Skeletal muscle tissue (tissue), 2 donors: ENCODE results near the gene MTMR12. TPM values are rescaled to one million over a fixed set of nuclear protein-coding genes. Genes with fewer than 3 reads are reported as not detected.

ENCODE experiments used
- small RNA-seq: library from RNA; depleted of rRNA; stranded (forward); fragments of <200 nt; gene quantifications from one replicate; pipeline ENCODE3, GENCODE V24; 2014
- total RNA-seq: library from RNA; depleted of rRNA; stranded (reverse); fragments of >200 nt; gene quantifications from one replicate; pipeline ENCODE4 v1.2.3, GENCODE V29; 2014

MTMR12 gene
- total RNA-seq, 1 donor from 2014 or later = 15.1 TPM

Small RNA genes within 50 kb of the gene (small RNA-seq; reads per million reads assigned to genes)
- gene RNU6-1079P = not detected
- gene RNU6-378P = not detected

Other genes with a start within 250 kb of the MTMR12 start
- 50.6 TPM for gene GOLPH3, start 138.6 kb downstream of the MTMR12 start, total RNA-seq
- gene ZFR, start 131.8 kb upstream of the MTMR12 start, total RNA-seq = 67.8 TPM